Measurements from ENCODE around the gene LRRC30.

LRRC30 gene

GRCh38 chr18:7232218-7232617 is 1.3 kb downstream of the LRRC30 start:
- no peak for TF ChIP-seq CTCF (IDR thresholded peaks at IDR 0.05; ENCODE audit: insufficient read depth, low read length, poor library complexity, severe bottlenecking)
- Histone ChIP-seq H3K36me3 (ENCODE audit: control insufficient read depth, insufficient read depth, low read length) (no peaks in the 10 kb centered on the region), H3K27me3 (replicated peaks; ENCODE audit: control insufficient read depth, insufficient read depth, low read length) (no peaks in the 10 kb centered on the region), H3K4me3 (replicated peaks; ENCODE audit: low read depth, low read length) (no peak overlapping the region)
- no peak for DNase-seq (ENCODE audit: extremely low read depth, insufficient read length)

- no peaks in the 10 kb centered on the region for H3K27me3 ChIP-seq (replicated peaks; ENCODE audit: control insufficient read depth, insufficient read depth, low read length)
- TF ChIP-seq CTCF (IDR thresholded peaks at IDR 0.05; ENCODE audit: insufficient read depth, low read length, poor library complexity, severe bottlenecking) = no peak
- H3K4me3 ChIP-seq (replicated peaks; ENCODE audit: low read depth, low read length) = no peak overlapping the region
- H3K36me3 ChIP-seq (ENCODE audit: control insufficient read depth, insufficient read depth, low read length) = no peaks in the 10 kb centered on the region
- no peak for DNase-seq (ENCODE audit: extremely low read depth, insufficient read length)
These were observed 2.4 kb downstream of the LRRC30 start for GRCh38 chr18:7233134-7233810.

- no peaks in the 10 kb centered on the region for H3K27me3 ChIP-seq (replicated peaks; ENCODE audit: control insufficient read depth, insufficient read depth, low read length)
- DNase-seq (ENCODE audit: extremely low read depth, insufficient read length) = no peak
- H3K36me3 ChIP-seq (ENCODE audit: control insufficient read depth, insufficient read depth, low read length) = no peaks in the 10 kb centered on the region
- no peak overlapping the region for H3K4me3 ChIP-seq (replicated peaks; ENCODE audit: low read depth, low read length)
- TF ChIP-seq CTCF (IDR thresholded peaks at IDR 0.05; ENCODE audit: insufficient read depth, low read length, poor library complexity, severe bottlenecking) = no peak
These were observed 3.2 kb downstream of the LRRC30 start for GRCh38 chr18:7234091-7234490.

GRCh38 chr18:7234956-7235355 is 4.1 kb downstream of the LRRC30 start:
- no peaks in the 10 kb centered on the region for H3K27me3 ChIP-seq (replicated peaks; ENCODE audit: control insufficient read depth, insufficient read depth, low read length)
- no peak for TF ChIP-seq CTCF (IDR thresholded peaks at IDR 0.05; ENCODE audit: insufficient read depth, low read length, poor library complexity, severe bottlenecking)
- no peak for DNase-seq (ENCODE audit: extremely low read depth, insufficient read length)
- H3K4me3 ChIP-seq (replicated peaks; ENCODE audit: low read depth, low read length) = no peak overlapping the region
- no peaks in the 10 kb centered on the region for H3K36me3 ChIP-seq (ENCODE audit: control insufficient read depth, insufficient read depth, low read length)

GRCh38 chr18:7236072-7236471 is 5.2 kb downstream of the LRRC30 start:
- Histone ChIP-seq H3K36me3 (ENCODE audit: control insufficient read depth, insufficient read depth, low read length) (no peaks in the 10 kb centered on the region), H3K27me3 (replicated peaks; ENCODE audit: control insufficient read depth, insufficient read depth, low read length) (no peaks in the 10 kb centered on the region), H3K4me3 (replicated peaks; ENCODE audit: low read depth, low read length) (no peak overlapping the region)
- TF ChIP-seq CTCF (IDR thresholded peaks at IDR 0.05; ENCODE audit: insufficient read depth, low read length, poor library complexity, severe bottlenecking) = no peak
- no peak for DNase-seq (ENCODE audit: extremely low read depth, insufficient read length)

GRCh38 chr18:7236933-7237332 is 6.0 kb downstream of the LRRC30 start:
- no peaks in the 10 kb centered on the region for H3K36me3 ChIP-seq (ENCODE audit: control insufficient read depth, insufficient read depth, low read length)
- no peak for DNase-seq (ENCODE audit: extremely low read depth, insufficient read length)
- no peak overlapping the region for H3K4me3 ChIP-seq (replicated peaks; ENCODE audit: low read depth, low read length)
- no peaks in the 10 kb centered on the region for H3K27me3 ChIP-seq (replicated peaks; ENCODE audit: control insufficient read depth, insufficient read depth, low read length)
- TF ChIP-seq CTCF (IDR thresholded peaks at IDR 0.05; ENCODE audit: insufficient read depth, low read length, poor library complexity, severe bottlenecking) = no peak
